HUES6 (cell line): ENCODE data around the gene BCR.

ENCODE experiments used
- H3K27ac ChIP-seq: 2 replicates; pipeline ENCODE4 v1.7.0; 2013; ENCODE audit warnings: low read depth, mild to moderate bottlenecking, low read length, inconsistent platforms
- H3K27me3 ChIP-seq: 2 replicates; pipeline ENCODE4 v1.6.1; 2013; ENCODE audit warnings: low read length; ENCODE audit not compliant: control insufficient read depth, insufficient read depth
- H3K36me3 ChIP-seq: 2 replicates; pipeline ENCODE4 v1.6.1; 2013; ENCODE audit warnings: low read length; ENCODE audit not compliant: control insufficient read depth, insufficient read depth
- H3K4me1 ChIP-seq: 2 replicates; pipeline ENCODE4 v1.6.1; 2013; ENCODE audit warnings: low read length; ENCODE audit not compliant: control insufficient read depth, insufficient read depth
- H3K4me3 ChIP-seq: 2 replicates; pipeline ENCODE4 v1.5.1; 2013; ENCODE audit warnings: low read depth, low read length
- H3K9ac ChIP-seq: one replicate; pipeline ENCODE4 v1.6.1; 2013; ENCODE audit warnings: mild to moderate bottlenecking, low read length
- H3K9me3 ChIP-seq: 2 replicates; pipeline ENCODE4 v1.6.1; 2013; ENCODE audit warnings: low read depth, low read length; ENCODE audit not compliant: control insufficient read depth, insufficient read depth

The BCR gene

GRCh38 chr22:23243006-23243573 lies 62.8 kb downstream of the BCR start:
- H3K9me3 ChIP-seq = no peaks in the 10 kb centered on the region
- peak overlapping the region; percentile 71 for H3K9ac ChIP-seq
- H3K27me3 ChIP-seq = no peaks in the 10 kb centered on the region
- peaks cover 58% of the 10 kb centered on the region for H3K4me1 ChIP-seq
- no peaks in the 10 kb centered on the region for H3K36me3 ChIP-seq
- H3K4me3 ChIP-seq = peak overlapping the region; percentile 50
- peak overlapping the region; percentile 83 for H3K27ac ChIP-seq

- Histone ChIP-seq H3K4me1 (peaks cover 65% of the 10 kb centered on the region), H3K9ac (no peak overlapping the region), H3K36me3 (no peaks in the 10 kb centered on the region), H3K4me3 (no peak overlapping the region), H3K27me3 (no peaks in the 10 kb centered on the region), H3K27ac (peak overlapping the region; percentile 20), H3K9me3 (no peaks in the 10 kb centered on the region)
These were observed 63.8 kb downstream of the BCR start for GRCh38 chr22:23243859-23244689.

- Histone ChIP-seq H3K27me3 (no peaks in the 10 kb centered on the region), H3K9ac (peak overlapping the region; percentile 3), H3K36me3 (no peaks in the 10 kb centered on the region), H3K4me3 (no peak overlapping the region), H3K4me1 (peaks cover 68% of the 10 kb centered on the region), H3K27ac (peak overlapping the region; percentile 32), H3K9me3 (no peaks in the 10 kb centered on the region)
These were observed 64.4 kb downstream of the BCR start for GRCh38 chr22:23244690-23245044.

- no peak overlapping the region for H3K4me3 ChIP-seq
- H3K27me3 ChIP-seq = no peaks in the 10 kb centered on the region
- H3K9me3 ChIP-seq = no peaks in the 10 kb centered on the region
- no peaks in the 10 kb centered on the region for H3K36me3 ChIP-seq
- peak overlapping the region; percentile 3 for H3K9ac ChIP-seq
- H3K27ac ChIP-seq = peak overlapping the region; percentile 32; the same call in 1 of the 2 replicates
- H3K4me1 ChIP-seq = peaks cover 74% of the 10 kb centered on the region
These were observed 64.9 kb downstream of the BCR start for GRCh38 chr22:23245045-23245798.

GRCh38 chr22:23245799-23246136 lies 65.5 kb downstream of the BCR start:
- Histone ChIP-seq H3K36me3 (no peaks in the 10 kb centered on the region), H3K27ac (no peak overlapping the region), H3K9ac (no peak overlapping the region), H3K9me3 (no peaks in the 10 kb centered on the region), H3K4me3 (no peak overlapping the region), H3K27me3 (no peaks in the 10 kb centered on the region), H3K4me1 (peaks cover 76% of the 10 kb centered on the region)

- no peak overlapping the region for H3K4me3 ChIP-seq
- peaks cover 73% of the 10 kb centered on the region for H3K4me1 ChIP-seq
- no peaks in the 10 kb centered on the region for H3K36me3 ChIP-seq
- no peaks in the 10 kb centered on the region for H3K27me3 ChIP-seq
- H3K9me3 ChIP-seq = no peaks in the 10 kb centered on the region
- H3K9ac ChIP-seq = no peak overlapping the region
- no peak overlapping the region for H3K27ac ChIP-seq
These were observed 66.9 kb downstream of the BCR start for GRCh38 chr22:23246982-23247766.

- Histone ChIP-seq H3K4me1 (peaks cover 65% of the 10 kb centered on the region), H3K9me3 (no peaks in the 10 kb centered on the region), H3K27ac (no peak overlapping the region), H3K36me3 (peaks cover 2% of the 10 kb centered on the region), H3K9ac (no peak overlapping the region), H3K27me3 (no peaks in the 10 kb centered on the region), H3K4me3 (no peak overlapping the region)
These were observed 68.3 kb downstream of the BCR start for GRCh38 chr22:23248583-23248982.

GRCh38 chr22:23250056-23250784 lies 69.9 kb downstream of the BCR start:
- Histone ChIP-seq H3K27ac (no peak overlapping the region), H3K36me3 (peaks cover 17% of the 10 kb centered on the region), H3K4me1 (peaks cover 48% of the 10 kb centered on the region)

GRCh38 chr22:23250785-23251363 lies 70.6 kb downstream of the BCR start:
- H3K36me3 ChIP-seq = peaks cover 23% of the 10 kb centered on the region
- H3K4me3 ChIP-seq = no peak overlapping the region
- no peaks in the 10 kb centered on the region for H3K9me3 ChIP-seq
- no peaks in the 10 kb centered on the region for H3K27me3 ChIP-seq
- no peak overlapping the region for H3K9ac ChIP-seq
- H3K27ac ChIP-seq = no peak overlapping the region
- peaks cover 45% of the 10 kb centered on the region for H3K4me1 ChIP-seq

More at GRCh38 chr22:23250056-23250784, 69.9 kb downstream of the BCR start:
- Histone ChIP-seq H3K9me3 (no peaks in the 10 kb centered on the region), H3K27me3 (no peaks in the 10 kb centered on the region), H3K9ac (no peak overlapping the region), H3K4me3 (no peak overlapping the region)

- no peak overlapping the region for H3K9ac ChIP-seq
- peaks cover 43% of the 10 kb centered on the region for H3K4me1 ChIP-seq
These were observed 71.3 kb downstream of the BCR start for GRCh38 chr22:23251445-23252093.

More at GRCh38 chr22:23251445-23252093, 71.3 kb downstream of the BCR start:
- Histone ChIP-seq H3K9me3 (no peaks in the 10 kb centered on the region), H3K27ac (no peak overlapping the region), H3K36me3 (peaks cover 29% of the 10 kb centered on the region), H3K4me3 (no peak overlapping the region), H3K27me3 (no peaks in the 10 kb centered on the region)
